Measurements from ENCODE around the gene ANKMY1. TPM values are rescaled to one million over a fixed set of nuclear protein-coding genes. Genes with fewer than 3 reads are reported as not detected.

Gene ANKMY1
- total RNA-seq, 1 experiment from 2014 or later = 28.3 TPM

- DNase-seq (ENCODE audit: low read depth, low spot score) (no peak), ATAC-seq (no peak)
- no peaks in the 10 kb centered on the region for H3K9me2 ChIP-seq (ENCODE audit: insufficient read depth)
- no peak overlapping the region for H2AFZ ChIP-seq (ENCODE audit: low read depth, low read length, poor library complexity, severe bottlenecking)
- ChIA-PET CTCF (no interaction called here), RAD21 (ENCODE audit: low non-redundant PET in 1 of 2, low total read pairs in 2 of 2, uncharacterized antibody in 2 of 2, unreplicated experiment in 2 of 2) (interaction anchor here in 1 of 2 experiments (0.9 kb wide), 1 partner anchor 46 kb away, joined by 4 read pairs; no protein-coding TSS in a partner anchor), POLR2A (interaction anchor here (0.6 kb wide), 1 partner anchor 114 kb away, joined by 5 read pairs; no protein-coding TSS in a partner anchor)
- peak overlapping the region; percentile 81 for H3K27ac ChIP-seq (ENCODE audit: low read depth, low read length)
- H4K20me1 ChIP-seq (ENCODE audit: insufficient read depth) = 0 out of 2 replicates have a peak, but pooled peaks cover 4% of the 10 kb centered on the region
- BruUV-seq (replicated peaks) = no TSS peak
- peak overlapping the region; percentile 97 for H3K4me2 ChIP-seq (ENCODE audit: low read length)
- H3K9ac ChIP-seq (ENCODE audit: low read length) = peak overlapping the region; percentile 91
- intact Hi-C loops (cut with micrococcal nuclease) = loop anchor here (10.0 kb wide), 1 partner anchor 138 kb away; no protein-coding TSS in a partner anchor
- TF ChIP-seq ZFX (IDR thresholded peaks at IDR 0.05) (no peak), EZH2 (IDR thresholded peaks at IDR 0.05) (no peak), MAX (IDR thresholded peaks at IDR 0.05) (no peak), SP1 (IDR thresholded peaks at IDR 0.05; ENCODE audit: low read depth) (no peak), TCF7L2 (IDR thresholded peaks at IDR 0.05; ENCODE audit: borderline replicate concordance, extremely low read depth, insufficient read depth, insufficient read length) (no peak), POLR2AphosphoS5 (IDR thresholded peaks at IDR 0.05; ENCODE audit: low read depth, low read length) (no peak), ZBTB33 (IDR thresholded peaks at IDR 0.05; ENCODE audit: extremely low read depth, insufficient replicate concordance, low read length) (no peak), REST (IDR thresholded peaks at IDR 0.05; ENCODE audit: low read depth) (no peak), SIN3A (IDR thresholded peaks at IDR 0.05; ENCODE audit: low read depth) (no peak), POLR2A (IDR thresholded peaks at IDR 0.05; ENCODE audit: borderline replicate concordance, extremely low read depth, insufficient read depth, insufficient read length) (no peak), CBX3 (IDR thresholded peaks at IDR 0.05; ENCODE audit: low read depth) (no peak), EZH2phosphoT487 (IDR thresholded peaks at IDR 0.05; ENCODE audit: borderline replicate concordance) (no peak), ZNF274 (IDR thresholded peaks at IDR 0.05; ENCODE audit: low read depth, low read length) (no peak), JUND (IDR thresholded peaks at IDR 0.05) (no peak), CEBPB (IDR thresholded peaks at IDR 0.05; ENCODE audit: low read depth) (no peak), FOSL1 (IDR thresholded peaks at IDR 0.05; ENCODE audit: low read depth) (no peak), SRF (IDR thresholded peaks at IDR 0.05; ENCODE audit: low read depth) (no peak), EGR1 (IDR thresholded peaks at IDR 0.05; ENCODE audit: low read depth) (no peak)
- TF ChIP-seq, protein P1, sequence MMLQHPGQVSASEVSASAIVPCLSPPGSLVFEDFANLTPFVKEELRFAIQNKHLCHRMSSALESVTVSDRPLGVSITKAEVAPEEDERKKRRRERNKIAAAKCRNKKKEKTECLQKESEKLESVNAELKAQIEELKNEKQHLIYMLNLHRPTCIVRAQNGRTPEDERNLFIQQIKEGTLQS (IDR thresholded peaks at IDR 0.05) = no peak
- H3K9me3 ChIP-seq (ENCODE audit: control insufficient read depth in 1 of 2, insufficient read depth in 1 of 2, low read depth in 1 of 2, low read length in 2 of 2) = no peaks in the 10 kb centered on the region
- H3K4me1 ChIP-seq (ENCODE audit: control insufficient read depth in 1 of 2, insufficient read depth in 2 of 2, low read length in 2 of 2) = peaks cover 29 to 51% of the 10 kb centered on the region in 2 experiments
- H3K36me3 ChIP-seq (ENCODE audit: control insufficient read depth in 1 of 2, insufficient read depth in 2 of 2, low read length in 2 of 2) = no peaks in the 10 kb centered on the region
- H3K79me2 ChIP-seq (ENCODE audit: insufficient read depth, low read length) = peaks cover 30% of the 10 kb centered on the region
- H3K27me3 ChIP-seq (ENCODE audit: insufficient read depth, low read length) = no peaks in the 10 kb centered on the region
- H3K4me3 ChIP-seq (replicated peaks in 1 of 2; ENCODE audit: low read depth in 1 of 2, low read length in 2 of 2) = peak overlapping the region; percentile 74 to 96
Measured at GRCh38 chr2:240432820-240433801, 124.7 kb downstream of the ANKMY1 start.

All from HCT116 (cell line).